ENCODE data around the gene CFAP46.

The CFAP46 gene

GRCh38 chr10:132939957-132940790 lies 2.2 kb downstream of the CFAP46 start:
- ATAC-seq (ENCODE audit: insufficient read depth, low read depth) (peak; percentile 22; the same call in 1 of the 3 replicates), DNase-seq (no peak)
- Histone ChIP-seq H3K9me3 (ENCODE audit: insufficient read depth, low read length, severe bottlenecking) (no peaks in the 10 kb centered on the region), H4K20me1 (ENCODE audit: insufficient read depth, low read length) (no peaks in the 10 kb centered on the region; the same call in 1 of the 2 replicates), H3K9ac (ENCODE audit: low read depth, low read length) (no peak overlapping the region), H3K4me1 (ENCODE audit: insufficient read depth, low read length) (no peaks in the 10 kb centered on the region), H3K79me2 (ENCODE audit: insufficient read depth, low read length) (no peaks in the 10 kb centered on the region), H3K4me3 (ENCODE audit: low read depth in 1 of 2, low read length in 2 of 2) (no peak overlapping the region), H3K4me2 (ENCODE audit: insufficient read depth, low read length) (no peak overlapping the region), H3K27ac (ENCODE audit: low read length) (no peak overlapping the region), H3K27me3 (ENCODE audit: insufficient read depth, low read length, poor library complexity) (peaks cover 4% of the 10 kb centered on the region), H3K36me3 (ENCODE audit: insufficient read depth, low read length) (no peaks in the 10 kb centered on the region), H2AFZ (ENCODE audit: low read depth, low read length) (no peak overlapping the region)
- TF ChIP-seq EZH2 (IDR thresholded peaks at IDR 0.05; ENCODE audit: borderline replicate concordance, low read depth, low read length, severe bottlenecking): no peak
- no peak for TF ChIP-seq CTCF (IDR thresholded peaks at IDR 0.05; ENCODE audit: borderline replicate concordance, extremely low read depth, low read length, poor library complexity, severe bottlenecking)

GRCh38 chr10:132939378-132939955 lies 2.9 kb downstream of the CFAP46 start:
- TF ChIP-seq EZH2 (IDR thresholded peaks at IDR 0.05; ENCODE audit: borderline replicate concordance, low read depth, low read length, severe bottlenecking) (no peak), CTCF (IDR thresholded peaks at IDR 0.05; ENCODE audit: borderline replicate concordance, extremely low read depth, low read length, poor library complexity, severe bottlenecking) (no peak)
- Histone ChIP-seq H3K4me1 (ENCODE audit: insufficient read depth, low read length) (no peaks in the 10 kb centered on the region), H3K9ac (ENCODE audit: low read depth, low read length) (no peak overlapping the region), H4K20me1 (ENCODE audit: insufficient read depth, low read length) (no peaks in the 10 kb centered on the region; the same call in 1 of the 2 replicates), H2AFZ (ENCODE audit: low read depth, low read length) (no peak overlapping the region), H3K9me3 (ENCODE audit: insufficient read depth, low read length, severe bottlenecking) (no peaks in the 10 kb centered on the region), H3K27me3 (ENCODE audit: insufficient read depth, low read length, poor library complexity) (peaks cover 4% of the 10 kb centered on the region), H3K36me3 (ENCODE audit: insufficient read depth, low read length) (no peaks in the 10 kb centered on the region), H3K4me2 (ENCODE audit: insufficient read depth, low read length) (no peak overlapping the region), H3K79me2 (ENCODE audit: insufficient read depth, low read length) (no peaks in the 10 kb centered on the region), H3K27ac (ENCODE audit: low read length) (no peak overlapping the region), H3K4me3 (ENCODE audit: low read depth in 1 of 2, low read length in 2 of 2) (no peak overlapping the region)
- ATAC-seq (ENCODE audit: insufficient read depth, low read depth): no peak
- DNase-seq: no peak

- Histone ChIP-seq H3K27ac (ENCODE audit: low read length) (no peak overlapping the region), H3K79me2 (ENCODE audit: insufficient read depth, low read length) (no peaks in the 10 kb centered on the region), H3K4me2 (ENCODE audit: insufficient read depth, low read length) (no peak overlapping the region), H3K36me3 (ENCODE audit: insufficient read depth, low read length) (no peaks in the 10 kb centered on the region), H3K4me1 (ENCODE audit: insufficient read depth, low read length) (no peaks in the 10 kb centered on the region), H3K27me3 (ENCODE audit: insufficient read depth, low read length, poor library complexity) (peaks cover 4% of the 10 kb centered on the region), H3K9ac (ENCODE audit: low read depth, low read length) (no peak overlapping the region), H3K4me3 (ENCODE audit: low read depth in 1 of 2, low read length in 2 of 2) (no peak overlapping the region), H4K20me1 (ENCODE audit: insufficient read depth, low read length) (no peaks in the 10 kb centered on the region; the same call in 1 of the 2 replicates), H3K9me3 (ENCODE audit: insufficient read depth, low read length, severe bottlenecking) (no peaks in the 10 kb centered on the region), H2AFZ (ENCODE audit: low read depth, low read length) (no peak overlapping the region)
- peak; percentile 14 for DNase-seq
- ATAC-seq (ENCODE audit: insufficient read depth, low read depth): no peak
- TF ChIP-seq CTCF (IDR thresholded peaks at IDR 0.05; ENCODE audit: borderline replicate concordance, extremely low read depth, low read length, poor library complexity, severe bottlenecking) (peak; percentile 51), EZH2 (IDR thresholded peaks at IDR 0.05; ENCODE audit: borderline replicate concordance, low read depth, low read length, severe bottlenecking) (no peak)
These were observed 3.7 kb downstream of the CFAP46 start for GRCh38 chr10:132938472-132939339.
